A673 (cell line): Measurements from ENCODE around the gene LY86. TPM values are rescaled to one million over a fixed set of nuclear protein-coding genes. Genes with fewer than 3 reads are reported as not detected.

Experiments used
- BruUV-seq: library from RNA; stranded (reverse); fragments of 400-500 nt; replicated peaks from 2 replicates; lab custom pipeline; 2021; lab: Mats Ljungman, UMichigan
- CTCF ChIA-PET: fragments of 300-600 bp; sonication (Branson Sonifier 250); formaldehyde crosslinking; loops from one replicate; lab custom pipeline; 2022; ENCODE audit warnings: antibody characterized with exemption; lab: Charles Lee
- POLR2A ChIA-PET: fragments of 300-600 bp; sonication (Branson Sonifier 250); formaldehyde crosslinking; loops from one replicate; lab custom pipeline; 2022; ENCODE audit warnings: antibody characterized with exemption; ENCODE audit not compliant: low non-redundant PET; lab: Charles Lee
- DNase-seq: peaks from one replicate; pipeline ENCODE4 v3.0.0-alpha.2; 2015; ENCODE audit warnings: low spot score
- H3K27ac ChIP-seq: fragments of 200-600 bp; sonication (generic); 2 replicates; pipeline ENCODE4 v1.5.1; 2016; ENCODE audit warnings: mixed run types, low read depth, mild to moderate bottlenecking, mixed read lengths, antibody characterized with exemption, low read length; ENCODE audit not compliant: poor library complexity, severe bottlenecking
- H3K27me3 ChIP-seq: fragments of 200-600 bp; sonication (generic); replicated peaks from 2 replicates; pipeline ENCODE4 v1.6.1; 2017; ENCODE audit warnings: mixed run types, low read depth, mild to moderate bottlenecking, mixed read lengths, antibody characterized with exemption, low read length; ENCODE audit not compliant: insufficient read depth, poor library complexity
- H3K36me3 ChIP-seq: fragments of 200-600 bp; sonication (generic); 2 replicates; pipeline ENCODE4 v1.6.1; 2016; ENCODE audit warnings: mixed run types, mild to moderate bottlenecking, mixed read lengths, antibody characterized with exemption, low read length; ENCODE audit not compliant: insufficient read depth, poor library complexity, severe bottlenecking
- H3K4me1 ChIP-seq: fragments of 200-600 bp; sonication (generic); 2 replicates; pipeline ENCODE4 v1.6.1; 2017; ENCODE audit warnings: mixed run types, mild to moderate bottlenecking, mixed read lengths, antibody characterized with exemption, low read length; ENCODE audit not compliant: insufficient read depth, poor library complexity, severe bottlenecking
- H3K4me3 ChIP-seq: fragments of 200-600 bp; sonication (generic); 2 replicates; pipeline ENCODE4 v1.5.1; 2016; ENCODE audit warnings: low read depth, mixed run types, mild to moderate bottlenecking, mixed read lengths, low read length; ENCODE audit not compliant: poor library complexity, severe bottlenecking
- H3K9me3 ChIP-seq: fragments of 200-600 bp; sonication (generic); 2 replicates; pipeline ENCODE4 v1.6.1; 2016; ENCODE audit warnings: mixed run types, low read depth, mild to moderate bottlenecking, mixed read lengths, antibody characterized with exemption, low read length; ENCODE audit not compliant: poor library complexity, severe bottlenecking
- CTCF ChIP-seq: fragments of 300-800, 200-600 bp; sonication (generic); conservative IDR thresholded peaks from 2 replicates; pipeline ENCODE4 v1.5.1; 2017; ENCODE audit warnings: low read depth, mild to moderate bottlenecking, antibody characterized with exemption, low read length, moderate library complexity, mixed read lengths
- EZH2 ChIP-seq: fragments of 200-600 bp; sonication (generic); IDR thresholded peaks from 2 replicates; pipeline ENCODE4 v1.6.1; 2017; ENCODE audit warnings: borderline replicate concordance, low read depth, mild to moderate bottlenecking, mixed read lengths, antibody characterized with exemption, low read length; ENCODE audit not compliant: poor library complexity, severe bottlenecking
- intact Hi-C: fragments of 100-400 bp; cut with micrococcal nuclease; formaldehyde crosslinking; loops from one replicate; pipeline ENCODE4 v1.10.0; 2022; ENCODE audit not compliant: unreplicated experiment
- total RNA-seq: library from RNA; stranded (reverse); gene quantifications from 2 replicates; pipeline ENCODE4 v1.2.3, GENCODE V29; 2021

LY86 gene
- total RNA-seq, 1 experiment from 2014 or later, result not detected

DNA sequence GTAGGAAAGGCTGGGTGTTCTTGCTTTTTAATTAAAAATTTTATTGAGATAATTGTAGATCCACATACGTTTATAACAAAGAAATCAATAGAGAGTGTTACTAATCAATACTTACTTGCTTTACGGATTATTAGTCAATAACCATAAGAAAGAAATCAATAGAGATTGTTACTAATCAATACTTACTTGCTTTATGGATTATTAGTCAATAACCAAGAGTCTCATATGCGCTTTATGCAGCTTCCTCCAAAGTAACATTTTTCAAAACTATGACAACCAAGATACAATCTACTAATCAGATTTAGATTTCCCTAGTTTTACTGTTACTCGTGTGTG, 31.0 kb upstream of the LY86 start:
- no peaks in the 10 kb centered on the region for H3K9me3 ChIP-seq
- H3K27ac ChIP-seq, result no peak overlapping the region
- ChIA-PET POLR2A (no interaction called here), CTCF (interaction anchor here (0.6 kb wide), 2 partner anchors 47 to 279 kb away, joined by 3 read pairs; no protein-coding TSS in a partner anchor)
- no peak overlapping the region for H3K4me3 ChIP-seq
- no peaks in the 10 kb centered on the region for H3K36me3 ChIP-seq
- no peaks in the 10 kb centered on the region for H3K27me3 ChIP-seq
- peaks cover 8% of the 10 kb centered on the region for H3K4me1 ChIP-seq
- BruUV-seq, result no TSS peak
- TF ChIP-seq CTCF, result no peak
- no peak for TF ChIP-seq EZH2
- DNase-seq, result no peak
- intact Hi-C loops, result loop anchor here (5.0 to 10.0 kb wide), 2 partner anchors 685 to 1057 kb away; no protein-coding TSS in a partner anchor

- H3K27me3 ChIP-seq, result no peaks in the 10 kb centered on the region
- H3K27ac ChIP-seq, result no peak overlapping the region
- ChIA-PET CTCF (no interaction called here), POLR2A (no interaction called here)
- DNase-seq, result no peak
- H3K4me3 ChIP-seq, result no peak overlapping the region
- no TSS peak for BruUV-seq
- H3K36me3 ChIP-seq, result no peaks in the 10 kb centered on the region
- TF ChIP-seq CTCF, result no peak
- no peak for TF ChIP-seq EZH2
- H3K9me3 ChIP-seq, result no peaks in the 10 kb centered on the region
- intact Hi-C loops, result loop anchor here (5.0 to 10.0 kb wide), 2 partner anchors 684 to 1057 kb away; no protein-coding TSS in a partner anchor
- peaks cover 8% of the 10 kb centered on the region for H3K4me1 ChIP-seq
Measured at GRCh38 chr6:6557886-6558285, 30.6 kb upstream of the LY86 start.

- Histone ChIP-seq H3K36me3 (no peaks in the 10 kb centered on the region), H3K27me3 (no peaks in the 10 kb centered on the region), H3K4me3 (no peak overlapping the region), H3K9me3 (no peaks in the 10 kb centered on the region), H3K27ac (no peak overlapping the region), H3K4me1 (peaks cover 8% of the 10 kb centered on the region)
- ChIA-PET CTCF (no interaction called here), POLR2A (no interaction called here)
- intact Hi-C loops, result loop anchor here (5.0 to 10.0 kb wide), 2 partner anchors 682 to 1055 kb away; no protein-coding TSS in a partner anchor
- BruUV-seq, result no TSS peak
- DNase-seq, result no peak
- TF ChIP-seq CTCF (no peak), EZH2 (no peak)
Measured at GRCh38 chr6:6559994-6560570, 28.4 kb upstream of the LY86 start.
